ENCODE data around the gene KCNS1.

Gene KCNS1

DNA sequence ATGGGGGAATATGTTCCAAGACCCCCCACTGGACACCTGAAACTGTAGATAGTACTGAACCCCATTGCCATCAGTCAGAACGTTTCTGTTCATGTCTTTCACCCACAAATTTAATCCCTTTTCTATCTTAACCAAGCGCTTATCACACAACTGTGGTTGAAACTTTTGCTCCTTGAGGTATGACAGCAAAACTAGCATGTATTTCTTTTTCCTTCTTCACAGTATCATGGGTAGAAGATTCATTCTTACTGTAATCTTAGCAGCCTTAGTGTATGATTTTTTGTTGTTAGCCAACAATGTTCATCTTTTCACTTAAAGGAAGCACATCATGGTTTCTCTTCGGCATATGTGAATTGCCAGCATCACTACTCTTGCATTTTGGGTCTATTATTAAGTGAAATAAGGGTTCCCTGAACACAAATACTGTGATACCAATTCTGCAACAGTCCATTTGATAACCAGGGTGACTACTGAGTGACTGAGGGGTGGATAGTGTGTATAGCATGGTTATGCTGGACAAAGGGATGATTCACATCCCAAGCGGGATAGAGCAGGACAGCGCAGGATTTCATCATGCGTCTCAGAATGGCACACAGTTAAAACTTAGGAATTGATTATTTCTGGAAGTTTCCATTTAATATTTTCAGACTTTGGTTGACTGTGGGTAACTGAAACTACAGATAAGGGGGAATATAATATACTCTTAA, 41.8 kb downstream of the KCNS1 start:
- no peak overlapping the region for H3K27ac ChIP-seq (replicated peaks)
- no peak for DNase-seq (ENCODE audit: low read depth in 1 of 2, low spot score in 1 of 2)

GRCh38 chr20:45058168-45058850, 42.6 kb downstream of the KCNS1 start:
- no peak for DNase-seq (ENCODE audit: low read depth in 1 of 2, low spot score in 1 of 2)
- Histone ChIP-seq H3K4me3 (replicated peaks; ENCODE audit: insufficient read depth, low read length) (no peak overlapping the region), H3K27me3 (ENCODE audit: insufficient read depth, poor library complexity, severe bottlenecking) (no peaks in the 10 kb centered on the region), H3K27ac (replicated peaks) (no peak overlapping the region)
- TF ChIP-seq CTCF (IDR thresholded peaks at IDR 0.05; ENCODE audit: insufficient read depth, low read length) (no peak), GABPA (IDR thresholded peaks at IDR 0.05; ENCODE audit: low read depth) (no peak)
- TF ChIP-seq, protein P1, sequence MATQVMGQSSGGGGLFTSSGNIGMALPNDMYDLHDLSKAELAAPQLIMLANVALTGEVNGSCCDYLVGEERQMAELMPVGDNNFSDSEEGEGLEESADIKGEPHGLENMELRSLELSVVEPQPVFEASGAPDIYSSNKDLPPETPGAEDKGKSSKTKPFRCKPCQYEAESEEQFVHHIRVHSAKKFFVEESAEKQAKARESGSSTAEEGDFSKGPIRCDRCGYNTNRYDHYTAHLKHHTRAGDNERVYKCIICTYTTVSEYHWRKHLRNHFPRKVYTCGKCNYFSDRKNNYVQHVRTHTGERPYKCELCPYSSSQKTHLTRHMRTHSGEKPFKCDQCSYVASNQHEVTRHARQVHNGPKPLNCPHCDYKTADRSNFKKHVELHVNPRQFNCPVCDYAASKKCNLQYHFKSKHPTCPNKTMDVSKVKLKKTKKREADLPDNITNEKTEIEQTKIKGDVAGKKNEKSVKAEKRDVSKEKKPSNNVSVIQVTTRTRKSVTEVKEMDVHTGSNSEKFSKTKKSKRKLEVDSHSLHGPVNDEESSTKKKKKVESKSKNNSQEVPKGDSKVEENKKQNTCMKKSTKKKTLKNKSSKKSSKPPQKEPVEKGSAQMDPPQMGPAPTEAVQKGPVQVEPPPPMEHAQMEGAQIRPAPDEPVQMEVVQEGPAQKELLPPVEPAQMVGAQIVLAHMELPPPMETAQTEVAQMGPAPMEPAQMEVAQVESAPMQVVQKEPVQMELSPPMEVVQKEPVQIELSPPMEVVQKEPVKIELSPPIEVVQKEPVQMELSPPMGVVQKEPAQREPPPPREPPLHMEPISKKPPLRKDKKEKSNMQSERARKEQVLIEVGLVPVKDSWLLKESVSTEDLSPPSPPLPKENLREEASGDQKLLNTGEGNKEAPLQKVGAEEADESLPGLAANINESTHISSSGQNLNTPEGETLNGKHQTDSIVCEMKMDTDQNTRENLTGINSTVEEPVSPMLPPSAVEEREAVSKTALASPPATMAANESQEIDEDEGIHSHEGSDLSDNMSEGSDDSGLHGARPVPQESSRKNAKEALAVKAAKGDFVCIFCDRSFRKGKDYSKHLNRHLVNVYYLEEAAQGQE (IDR thresholded peaks at IDR 0.05; ENCODE audit: insufficient replicate concordance, low read depth), result no peak

More for the DNA sequence above, 41.8 kb downstream of the KCNS1 start:
- Histone ChIP-seq H3K27me3 (ENCODE audit: insufficient read depth, poor library complexity, severe bottlenecking) (no peaks in the 10 kb centered on the region), H3K4me3 (replicated peaks; ENCODE audit: insufficient read depth, low read length) (no peak overlapping the region)
- TF ChIP-seq POLR2AphosphoS5 (IDR thresholded peaks at IDR 0.05; ENCODE audit: low read depth) (no peak), SPI1 (IDR thresholded peaks at IDR 0.05; ENCODE audit: borderline replicate concordance, low read depth) (no peak), GABPA (IDR thresholded peaks at IDR 0.05; ENCODE audit: low read depth) (no peak), CTCF (IDR thresholded peaks at IDR 0.05; ENCODE audit: insufficient read depth, low read length) (no peak)
- TF ChIP-seq, protein P1 (IDR thresholded peaks at IDR 0.05; ENCODE audit: insufficient replicate concordance, low read depth), result no peak

- TF ChIP-seq POLR2AphosphoS5 (IDR thresholded peaks at IDR 0.05; ENCODE audit: low read depth) (no peak), SPI1 (IDR thresholded peaks at IDR 0.05; ENCODE audit: borderline replicate concordance, low read depth) (no peak), GABPA (IDR thresholded peaks at IDR 0.05; ENCODE audit: low read depth) (no peak), CTCF (IDR thresholded peaks at IDR 0.05; ENCODE audit: insufficient read depth, low read length) (no peak)
- TF ChIP-seq, protein P1 (IDR thresholded peaks at IDR 0.05; ENCODE audit: insufficient replicate concordance, low read depth), result no peak
- H3K27me3 ChIP-seq (ENCODE audit: insufficient read depth, poor library complexity, severe bottlenecking), result no peaks in the 10 kb centered on the region
Observed at GRCh38 chr20:45056473-45057173, 44.3 kb downstream of the KCNS1 start.

More at GRCh38 chr20:45056473-45057173, 44.3 kb downstream of the KCNS1 start:
- H3K4me3 ChIP-seq (replicated peaks; ENCODE audit: insufficient read depth, low read length), result no peak overlapping the region
- no peak for DNase-seq (ENCODE audit: low read depth in 1 of 2, low spot score in 1 of 2)
- H3K27ac ChIP-seq (replicated peaks), result no peak overlapping the region
